A549 (cell line): ENCODE results near the gene CHADL. TPM values are rescaled to one million over a fixed set of nuclear protein-coding genes. Genes with fewer than 3 reads are reported as not detected.

Source experiments
- ATAC-seq, 2 experiments: fragments of 200-7000 bp in 1 of 2; fragments of >200 bp in 1 of 2; cut with Nextera tagmentation in 1 of 2; cut with Tn5 transposase in 1 of 2; 3 replicates each; pipeline versions ENCODE4 v1.8.0 to v1.9.1; 2018 to 2020; ENCODE audit warnings: mild to moderate bottlenecking in 1 of 2, moderate library complexity in 1 of 2
- CTCF ChIA-PET: fragments of 300-600 bp; sonication (Branson Sonifier 250); formaldehyde crosslinking; extraction: SDS; loops from one replicate; lab custom pipeline; 2021; ENCODE audit warnings: antibody characterized with exemption, inconsistent platforms; lab: Yijun Ruan, JAX
- POLR2A ChIA-PET: fragments of 350-600 bp; formaldehyde crosslinking; extraction: SDS; loops from one replicate; lab custom pipeline; 2021; ENCODE audit warnings: antibody characterized with exemption, inconsistent platforms; lab: Yijun Ruan, JAX
- DNase-seq, 2 experiments: peaks; one replicate each; pipeline versions ENCODE4 v3.0.0 to v3.0.0-alpha.2; 2011 to 2016; ENCODE audit warnings: low read depth in 1 of 2, low spot score in 1 of 2
- FAIRE-seq: peaks from 2 replicates; lab custom pipeline; 2011; peaks lifted over from hg19 to GRCh38; lab: Jason Lieb, UNC
- H3K27ac ChIP-seq, 2 experiments: fragments of >200 bp; sonication (Bioruptor Twin); formaldehyde crosslinking; 3 replicates each; pipeline ENCODE4 v1.5.1; 2016 to 2017
- H3K4me1 ChIP-seq: fragments of >200 bp; sonication (Bioruptor Twin); formaldehyde crosslinking; 3 replicates; pipeline ENCODE4 v1.6.1; 2016
- H3K4me2 ChIP-seq: fragments of >200 bp; sonication (Bioruptor Twin); formaldehyde crosslinking; 3 replicates; pipeline ENCODE4 v1.6.1; 2016
- H3K4me3 ChIP-seq: fragments of >200 bp; sonication (Bioruptor Twin); formaldehyde crosslinking; 3 replicates; pipeline ENCODE4 v1.5.1; 2016
- H3K9me3 ChIP-seq: fragments of >200 bp; sonication (Bioruptor Twin); formaldehyde crosslinking; 3 replicates; pipeline ENCODE4 v1.6.1; 2016
- BCL3 ChIP-seq: fragments of >200 bp; sonication (Bioruptor Twin); formaldehyde crosslinking; IDR thresholded peaks from 3 replicates; pipeline ENCODE4 v1.6.1; 2016
- BHLHE40 ChIP-seq: IDR thresholded peaks from 2 replicates; pipeline ENCODE4 v1.6.1; 2012; ENCODE audit warnings: low read depth, low read length, inconsistent platforms
- CBX8 ChIP-seq: fragments of 200-600 bp; sonication (generic); IDR thresholded peaks from 2 replicates; pipeline ENCODE4 v1.6.1; 2016
- E2F6 ChIP-seq: IDR thresholded peaks from 2 replicates; pipeline ENCODE4 v1.6.1; 2012; ENCODE audit warnings: low read depth, borderline replicate concordance
- EP300 ChIP-seq, 2 experiments: fragments of >200 bp; sonication (Bioruptor Twin); formaldehyde crosslinking; IDR thresholded peaks; 2 replicates in 1 of 2; 3 replicates in 1 of 2; pipeline ENCODE4 v1.6.1; 2016 to 2017
- FOSB ChIP-seq: fragments of 250-450 bp; sonication (Bioruptor Pico); IDR thresholded peaks from 2 replicates; pipeline ENCODE4 v1.5.0; 2020; ENCODE audit warnings: mild to moderate bottlenecking, moderate library complexity
- GATA3 ChIP-seq: IDR thresholded peaks from 2 replicates; pipeline ENCODE4 v1.6.1; 2012; ENCODE audit warnings: borderline replicate concordance
- HDAC2 ChIP-seq: fragments of 200-600 bp; sonication (generic); IDR thresholded peaks from 2 replicates; pipeline ENCODE4 v1.6.1; 2016
- HEYL ChIP-seq: fragments of 250-450 bp; sonication (Bioruptor Pico); IDR thresholded peaks from 2 replicates; pipeline ENCODE4 v1.8.0; 2021; ENCODE audit warnings: mild to moderate bottlenecking, moderate library complexity
- HOXA7 ChIP-seq: fragments of 250-450 bp; sonication (Bioruptor Pico); IDR thresholded peaks from 2 replicates; pipeline ENCODE4 v1.5.0; 2020; ENCODE audit warnings: mild to moderate bottlenecking, moderate library complexity
- HOXB13 ChIP-seq: fragments of 250-450 bp; sonication (Bioruptor Pico); IDR thresholded peaks from 2 replicates; pipeline ENCODE4 v1.5.0; 2020; ENCODE audit warnings: low read depth, mild to moderate bottlenecking, moderate library complexity
- JUNB ChIP-seq: fragments of >200 bp; sonication (Bioruptor Twin); formaldehyde crosslinking; IDR thresholded peaks from 2 replicates; pipeline ENCODE4 v1.6.1; 2016
- KDM5A ChIP-seq: fragments of 200-600 bp; sonication (generic); IDR thresholded peaks from 2 replicates; pipeline ENCODE4 v1.6.1; 2016; ENCODE audit warnings: antibody characterized with exemption, mild to moderate bottlenecking
- MAFK ChIP-seq: fragments of 450-650 bp; IDR thresholded peaks from 2 replicates; pipeline ENCODE4 v1.6.1; 2014; ENCODE audit not compliant: partially characterized antibody
- MAZ ChIP-seq: fragments of 150-350 bp; IDR thresholded peaks from 2 replicates; pipeline ENCODE4 v1.6.1; 2014; ENCODE audit warnings: antibody characterized with exemption, low read depth, low read length, borderline replicate concordance
- MYC ChIP-seq: IDR thresholded peaks from 2 replicates; pipeline ENCODE4 v1.6.1; 2012; ENCODE audit warnings: mild to moderate bottlenecking, inconsistent platforms, low read length, improper control_type of control experiment, borderline replicate concordance
- NR3C1 ChIP-seq: fragments of >200 bp; sonication (Bioruptor Twin); formaldehyde crosslinking; IDR thresholded peaks from 3 replicates; pipeline ENCODE4 v1.6.1; 2017
- PBX3 ChIP-seq: IDR thresholded peaks from 2 replicates; pipeline ENCODE4 v1.6.1; 2012
- PHF8 ChIP-seq: fragments of 200-600 bp; sonication (generic); IDR thresholded peaks from 2 replicates; pipeline ENCODE4 v1.6.1; 2016; ENCODE audit warnings: low read depth, mild to moderate bottlenecking, antibody characterized with exemption, moderate library complexity, borderline replicate concordance
- POLR2A ChIP-seq: IDR thresholded peaks from 2 replicates; pipeline ENCODE4 v1.6.1; 2012; ENCODE audit warnings: mild to moderate bottlenecking, low read length
- RAD21 ChIP-seq, 2 experiments: fragments of >200 bp in 1 of 2; sonication (Bioruptor Twin) in 1 of 2; formaldehyde crosslinking in 1 of 2; IDR thresholded peaks in 1 of 2; conservative IDR thresholded peaks in 1 of 2; 2 replicates in 1 of 2; 3 replicates in 1 of 2; pipeline ENCODE4 v1.6.1; 2012 to 2018; ENCODE audit warnings: inconsistent platforms in 1 of 2
- RARB ChIP-seq: fragments of 250-450 bp; sonication (Bioruptor Pico); IDR thresholded peaks from 2 replicates; pipeline ENCODE4 v1.8.0; 2021; ENCODE audit warnings: mild to moderate bottlenecking, moderate library complexity
- RCOR1 ChIP-seq: fragments of 150-350 bp; IDR thresholded peaks from 2 replicates; pipeline ENCODE4 v1.6.1; 2014; ENCODE audit warnings: antibody characterized with exemption, low read length, low read depth
- RNF2 ChIP-seq: fragments of 200-600 bp; sonication (generic); IDR thresholded peaks from 2 replicates; pipeline ENCODE4 v1.6.1; 2016; ENCODE audit warnings: low read depth, mild to moderate bottlenecking, antibody characterized with exemption, moderate library complexity, borderline replicate concordance
- SMC3 ChIP-seq: fragments of >200 bp; sonication (Bioruptor Twin); formaldehyde crosslinking; IDR thresholded peaks from 3 replicates; pipeline ENCODE4 v1.6.1; 2018; ENCODE audit warnings: inconsistent platforms
- SREBF2 ChIP-seq: fragments of 450-650 bp; IDR thresholded peaks from 2 replicates; pipeline ENCODE4 v1.6.1; 2014; ENCODE audit warnings: mild to moderate bottlenecking, moderate library complexity
- WGBS: methylation state at CpG from one replicate; pipeline ENCODE4 v1.1.6; 2017; ENCODE audit errors: missing lambda C conversion rate; 5-methylcytosine and 5-hydroxymethylcytosine counted together
- polyA plus RNA-seq, 4 experiments: library from polyadenylated mRNA; depleted of rRNA in 3 of 4; stranded (reverse); fragments of >200 nt; fragmentation: RNase III in 1 of 4; extraction: RNeasy Plus Mini Kit Qiagen cat#74134 plus additional on column Dnase treatment in 1 of 4; gene quantifications; 2 replicates in 3 of 4; 3 replicates in 1 of 4; pipeline ENCODE4 v1.2.3, GENCODE V29; 2011 to 2017
- TF ChIP-seq, protein P1 (sequence below): fragments of 250-450 bp; sonication (Bioruptor Pico); IDR thresholded peaks from 2 replicates; pipeline ENCODE4 v1.5.0; 2020; ENCODE audit warnings: low read depth, mild to moderate bottlenecking, moderate library complexity
- TF ChIP-seq, protein P2 (sequence below): fragments of >200 bp; sonication (Bioruptor Twin); formaldehyde crosslinking; IDR thresholded peaks from 3 replicates; pipeline ENCODE4 v1.5.1; 2016
- TF ChIP-seq, protein P3 (sequence below): fragments of 250-450 bp; sonication (Bioruptor Pico); IDR thresholded peaks from 2 replicates; pipeline ENCODE4 v1.5.0; 2021; ENCODE audit warnings: mild to moderate bottlenecking, moderate library complexity, borderline replicate concordance
- TF ChIP-seq, protein P4 (sequence below): fragments of 450-650 bp; IDR thresholded peaks from 2 replicates; pipeline ENCODE4 v1.6.1; 2014; ENCODE audit warnings: antibody characterized with exemption

CHADL gene
- polyA plus RNA-seq, 2 of the 4 experiments (the other 2 are of a cell fraction): not detected

DNA sequence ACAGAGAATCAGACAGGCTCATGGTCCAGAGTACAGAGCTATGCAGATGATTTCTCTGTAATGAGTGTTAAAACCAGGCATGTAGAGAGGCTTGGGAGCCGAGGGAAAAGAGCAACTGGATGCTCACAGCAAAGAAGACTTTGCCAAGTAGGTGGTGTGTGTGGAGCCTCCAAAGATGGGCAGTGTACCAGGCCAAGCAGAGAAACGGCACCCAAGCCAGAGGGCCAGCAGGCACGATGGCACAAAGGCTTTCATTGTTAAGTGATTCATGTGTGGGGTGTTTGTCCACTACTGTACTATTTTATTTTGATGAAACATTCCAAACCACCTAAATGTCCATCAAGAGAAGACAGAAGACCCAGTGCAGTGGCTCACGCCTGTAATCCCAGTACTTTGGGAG lies 34.1 kb upstream of the CHADL start:
- no peak for DNase-seq
- Histone ChIP-seq H3K4me1 (no peaks in the 10 kb centered on the region), H3K4me3 (no peak overlapping the region), H3K9me3 (no peaks in the 10 kb centered on the region), H3K4me2 (no peak overlapping the region), H3K27ac (no peak overlapping the region)
- ChIA-PET POLR2A (no interaction called here), CTCF (interaction anchor here (1.1 to 1.7 kb wide), 2 partner anchors 11 to 27 kb away, joined by 4 read pairs; partner anchors contain the start of genes RANGAP1 and ZC3H7B)
- ATAC-seq: no peak
- 87% methylated on average over 4 of the region's 4 CpGs for WGBS
- TF ChIP-seq PHF8 (no peak), GATA3 (no peak), RCOR1 (no peak), HOXA7 (CRISPR knock-in tag) (no peak), HDAC2 (no peak), MAFK (no peak), SMC3 (no peak), NR3C1 (no peak), PBX3 (no peak), HEYL (no peak), SREBF2 (no peak), CBX8 (no peak), RAD21 (conservative IDR thresholded peaks at IDR 0.05 in 1 of 2, IDR thresholded peaks at IDR 0.05 in 1 of 2) (no peak), RNF2 (no peak), BCL3 (no peak), POLR2A (no peak), HOXB13 (CRISPR knock-in tag) (no peak), FOSB (CRISPR knock-in tag) (no peak)
- TF ChIP-seq, protein P1, sequence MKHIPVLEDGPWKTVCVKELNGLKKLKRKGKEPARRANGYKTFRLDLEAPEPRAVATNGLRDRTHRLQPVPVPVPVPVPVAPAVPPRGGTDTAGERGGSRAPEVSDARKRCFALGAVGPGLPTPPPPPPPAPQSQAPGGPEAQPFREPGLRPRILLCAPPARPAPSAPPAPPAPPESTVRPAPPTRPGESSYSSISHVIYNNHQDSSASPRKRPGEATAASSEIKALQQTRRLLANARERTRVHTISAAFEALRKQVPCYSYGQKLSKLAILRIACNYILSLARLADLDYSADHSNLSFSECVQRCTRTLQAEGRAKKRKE (CRISPR knock-in tag): no peak
- TF ChIP-seq, all 56 proteins: peak for 0
- no peak for FAIRE-seq

DNA sequence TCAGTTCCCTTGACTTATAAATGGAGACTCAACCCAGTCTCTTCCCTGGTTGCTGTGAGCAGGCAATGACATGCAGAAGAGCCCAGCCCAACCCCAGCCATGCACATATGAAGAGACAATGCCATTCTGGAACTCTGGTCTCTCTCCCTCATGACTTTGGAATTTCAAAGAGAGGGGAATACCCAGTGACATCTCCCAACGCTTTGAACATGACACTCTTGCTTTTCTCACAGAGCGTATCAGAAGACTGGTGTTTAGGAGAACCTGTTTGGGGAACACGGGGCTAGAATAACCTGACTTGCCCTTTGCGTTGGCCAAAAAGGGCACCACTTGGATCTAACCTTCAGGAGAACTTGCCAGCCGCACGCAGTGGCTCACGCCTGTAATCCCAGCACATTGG lies 32.4 kb upstream of the CHADL start:
- FAIRE-seq: no peak
- TF ChIP-seq, protein P2, sequence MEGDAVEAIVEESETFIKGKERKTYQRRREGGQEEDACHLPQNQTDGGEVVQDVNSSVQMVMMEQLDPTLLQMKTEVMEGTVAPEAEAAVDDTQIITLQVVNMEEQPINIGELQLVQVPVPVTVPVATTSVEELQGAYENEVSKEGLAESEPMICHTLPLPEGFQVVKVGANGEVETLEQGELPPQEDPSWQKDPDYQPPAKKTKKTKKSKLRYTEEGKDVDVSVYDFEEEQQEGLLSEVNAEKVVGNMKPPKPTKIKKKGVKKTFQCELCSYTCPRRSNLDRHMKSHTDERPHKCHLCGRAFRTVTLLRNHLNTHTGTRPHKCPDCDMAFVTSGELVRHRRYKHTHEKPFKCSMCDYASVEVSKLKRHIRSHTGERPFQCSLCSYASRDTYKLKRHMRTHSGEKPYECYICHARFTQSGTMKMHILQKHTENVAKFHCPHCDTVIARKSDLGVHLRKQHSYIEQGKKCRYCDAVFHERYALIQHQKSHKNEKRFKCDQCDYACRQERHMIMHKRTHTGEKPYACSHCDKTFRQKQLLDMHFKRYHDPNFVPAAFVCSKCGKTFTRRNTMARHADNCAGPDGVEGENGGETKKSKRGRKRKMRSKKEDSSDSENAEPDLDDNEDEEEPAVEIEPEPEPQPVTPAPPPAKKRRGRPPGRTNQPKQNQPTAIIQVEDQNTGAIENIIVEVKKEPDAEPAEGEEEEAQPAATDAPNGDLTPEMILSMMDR: no peak
- TF ChIP-seq MAZ (no peak), MYC (no peak), BHLHE40 (no peak), CBX8 (no peak), RARB (CRISPR knock-in tag) (no peak), E2F6 (no peak), KDM5A (no peak), EP300 (IDR thresholded peaks at IDR 0.05) (no peak), JUNB (no peak), HEYL (no peak)
- TF ChIP-seq, protein P3, sequence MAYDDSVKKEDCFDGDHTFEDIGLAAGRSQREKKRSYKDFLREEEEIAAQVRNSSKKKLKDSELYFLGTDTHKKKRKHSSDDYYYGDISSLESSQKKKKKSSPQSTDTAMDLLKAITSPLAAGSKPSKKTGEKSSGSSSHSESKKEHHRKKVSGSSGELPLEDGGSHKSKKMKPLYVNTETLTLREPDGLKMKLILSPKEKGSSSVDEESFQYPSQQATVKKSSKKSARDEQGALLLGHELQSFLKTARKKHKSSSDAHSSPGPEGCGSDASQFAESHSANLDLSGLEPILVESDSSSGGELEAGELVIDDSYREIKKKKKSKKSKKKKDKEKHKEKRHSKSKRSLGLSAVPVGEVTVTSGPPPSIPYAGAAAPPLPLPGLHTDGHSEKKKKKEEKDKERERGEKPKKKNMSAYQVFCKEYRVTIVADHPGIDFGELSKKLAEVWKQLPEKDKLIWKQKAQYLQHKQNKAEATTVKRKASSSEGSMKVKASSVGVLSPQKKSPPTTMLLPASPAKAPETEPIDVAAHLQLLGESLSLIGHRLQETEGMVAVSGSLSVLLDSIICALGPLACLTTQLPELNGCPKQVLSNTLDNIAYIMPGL (CRISPR knock-in tag): no peak
- TF ChIP-seq, protein P4, sequence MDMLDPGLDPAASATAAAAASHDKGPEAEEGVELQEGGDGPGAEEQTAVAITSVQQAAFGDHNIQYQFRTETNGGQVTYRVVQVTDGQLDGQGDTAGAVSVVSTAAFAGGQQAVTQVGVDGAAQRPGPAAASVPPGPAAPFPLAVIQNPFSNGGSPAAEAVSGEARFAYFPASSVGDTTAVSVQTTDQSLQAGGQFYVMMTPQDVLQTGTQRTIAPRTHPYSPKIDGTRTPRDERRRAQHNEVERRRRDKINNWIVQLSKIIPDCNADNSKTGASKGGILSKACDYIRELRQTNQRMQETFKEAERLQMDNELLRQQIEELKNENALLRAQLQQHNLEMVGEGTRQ: no peak
- DNase-seq: no peak
- H3K9me3 ChIP-seq: no peaks in the 10 kb centered on the region
- ChIA-PET CTCF (no interaction called here), POLR2A (no interaction called here)
- no peak for ATAC-seq
- H3K4me2 ChIP-seq: no peak overlapping the region
- no peak overlapping the region for H3K27ac ChIP-seq
- H3K4me3 ChIP-seq: no peak overlapping the region
- 92% methylated on average over 7 of the region's 7 CpGs for WGBS
- no peaks in the 10 kb centered on the region for H3K4me1 ChIP-seq
